GM12891 (cell line): ENCODE data around the gene LYVE1.

Experiments used
- POLR2A ChIP-seq: IDR thresholded peaks from 2 replicates; pipeline ENCODE4 v1.6.1; 2011; ENCODE audit warnings: low read depth, low read length, control low read depth
- POLR2AphosphoS5 ChIP-seq: IDR thresholded peaks from 2 replicates; pipeline ENCODE4 v1.6.1; 2011; ENCODE audit warnings: low read depth, low read length, control low read depth
- TAF1 ChIP-seq: IDR thresholded peaks from 2 replicates; pipeline ENCODE4 v1.6.1; 2011; ENCODE audit warnings: low read depth, low read length, control low read depth

- TF ChIP-seq POLR2A (no peak), TAF1 (no peak), POLR2AphosphoS5 (no peak)
These were observed 32.2 kb upstream of the LYVE1 start for GRCh38 chr11:10600570-10601248.
